IPS-18c (cell line): ENCODE data around the gene LIN37.
"Not testable (repeated sequence)": the region's sequence is repeated elsewhere in the genome, so short reads cannot be mapped to it uniquely, and the experiment has no call there.

Experiments
- H3K4me3 ChIP-seq: 2 replicates; pipeline ENCODE4 v1.7.0; 2013; ENCODE audit warnings: low read depth, mild to moderate bottlenecking, low read length, moderate library complexity; ENCODE audit not compliant: insufficient read depth
- H3K9me3 ChIP-seq: one replicate; pipeline ENCODE4 v1.6.1; 2013; ENCODE audit warnings: mild to moderate bottlenecking, low read length, moderate library complexity; ENCODE audit not compliant: control insufficient read depth, insufficient read depth

LIN37 gene

GRCh38 chr19:35757231-35757748, 8.9 kb downstream of the LIN37 start:
- no peaks in the 10 kb centered on the region for H3K9me3 ChIP-seq
- peak overlapping the region; percentile 60 for H3K4me3 ChIP-seq

- Histone ChIP-seq H3K4me3 (peak within 1 kb of the TSS; percentile 100), H3K9me3 (no peaks in the 10 kb centered on the region)
These were observed 9.6 kb downstream of the LIN37 start, which contains the start of gene PROSER3 for GRCh38 chr19:35757749-35758608. TSS of gene PROSER3 (plus strand) at chr19:35758176. CDS start at chr19:35758216, 40 bp downstream.

- H3K4me3 ChIP-seq: no peak overlapping the region
- no peaks in the 10 kb centered on the region for H3K9me3 ChIP-seq
These were observed 11.3 kb downstream of the LIN37 start for GRCh38 chr19:35759697-35760096.

GRCh38 chr19:35760711-35761349, 12.5 kb downstream of the LIN37 start:
- H3K9me3 ChIP-seq: no peaks in the 10 kb centered on the region
- H3K4me3 ChIP-seq: no peak overlapping the region

GRCh38 chr19:35764432-35765315, 16.3 kb downstream of the LIN37 start:
- Histone ChIP-seq H3K9me3 (no peaks in the 10 kb centered on the region), H3K4me3 (no peak overlapping the region)

GRCh38 chr19:35766571-35767104, 18.3 kb downstream of the LIN37 start:
- Histone ChIP-seq H3K4me3 (no peak overlapping the region), H3K9me3 (no peaks in the 10 kb centered on the region)

GRCh38 chr19:35767288-35768081, 19.1 kb downstream of the LIN37 start:
- H3K4me3 ChIP-seq: no peak overlapping the region; the same call in 1 of the 2 replicates
- no peaks in the 10 kb centered on the region for H3K9me3 ChIP-seq

- H3K4me3 ChIP-seq: no peak overlapping the region
- H3K9me3 ChIP-seq: no peaks in the 10 kb centered on the region
These were observed 19.7 kb downstream of the LIN37 start for GRCh38 chr19:35768082-35768421.

- not testable (repeated sequence) for H3K4me3 ChIP-seq, H3K9me3 ChIP-seq
These were observed 24.0 kb downstream of the LIN37 start for GRCh38 chr19:35772362-35772761.

- Histone ChIP-seq H3K9me3 (no peaks in the 10 kb centered on the region), H3K4me3 (no peak overlapping the region)
These were observed 24.8 kb downstream of the LIN37 start for GRCh38 chr19:35773020-35773806.

- H3K4me3 ChIP-seq: no peak overlapping the region; the same call in 1 of the 2 replicates
- H3K9me3 ChIP-seq: no peaks in the 10 kb centered on the region
These were observed 26.1 kb downstream of the LIN37 start for GRCh38 chr19:35774274-35775045.

- H3K9me3 ChIP-seq: no peaks in the 10 kb centered on the region
- H3K4me3 ChIP-seq: peak overlapping the region; percentile 66; the same call in 1 of the 2 replicates
These were observed 26.6 kb downstream of the LIN37 start for GRCh38 chr19:35775046-35775297.

- Histone ChIP-seq H3K4me3 (peak within 1 kb of the TSS; percentile 66), H3K9me3 (no peaks in the 10 kb centered on the region)
These were observed 27.1 kb downstream of the LIN37 start, which contains the start of gene ARHGAP33 for GRCh38 chr19:35775298-35776101. TSS of gene ARHGAP33 (plus strand) at chr19:35775564. CDS start at chr19:35775659, 95 bp downstream.

GRCh38 chr19:35776102-35776788, 27.9 kb downstream of the LIN37 start:
- H3K9me3 ChIP-seq: no peaks in the 10 kb centered on the region
- peak overlapping the region; percentile 66 for H3K4me3 ChIP-seq
